ENCODE results near the gene FOXS1. TPM values are rescaled to one million over a fixed set of nuclear protein-coding genes. Genes with fewer than 3 reads are reported as not detected.

FOXS1 gene
- polyA plus RNA-seq, 1 of the 3 experiments (the other 2 are of a cell fraction), result 0.99 TPM

DNA sequence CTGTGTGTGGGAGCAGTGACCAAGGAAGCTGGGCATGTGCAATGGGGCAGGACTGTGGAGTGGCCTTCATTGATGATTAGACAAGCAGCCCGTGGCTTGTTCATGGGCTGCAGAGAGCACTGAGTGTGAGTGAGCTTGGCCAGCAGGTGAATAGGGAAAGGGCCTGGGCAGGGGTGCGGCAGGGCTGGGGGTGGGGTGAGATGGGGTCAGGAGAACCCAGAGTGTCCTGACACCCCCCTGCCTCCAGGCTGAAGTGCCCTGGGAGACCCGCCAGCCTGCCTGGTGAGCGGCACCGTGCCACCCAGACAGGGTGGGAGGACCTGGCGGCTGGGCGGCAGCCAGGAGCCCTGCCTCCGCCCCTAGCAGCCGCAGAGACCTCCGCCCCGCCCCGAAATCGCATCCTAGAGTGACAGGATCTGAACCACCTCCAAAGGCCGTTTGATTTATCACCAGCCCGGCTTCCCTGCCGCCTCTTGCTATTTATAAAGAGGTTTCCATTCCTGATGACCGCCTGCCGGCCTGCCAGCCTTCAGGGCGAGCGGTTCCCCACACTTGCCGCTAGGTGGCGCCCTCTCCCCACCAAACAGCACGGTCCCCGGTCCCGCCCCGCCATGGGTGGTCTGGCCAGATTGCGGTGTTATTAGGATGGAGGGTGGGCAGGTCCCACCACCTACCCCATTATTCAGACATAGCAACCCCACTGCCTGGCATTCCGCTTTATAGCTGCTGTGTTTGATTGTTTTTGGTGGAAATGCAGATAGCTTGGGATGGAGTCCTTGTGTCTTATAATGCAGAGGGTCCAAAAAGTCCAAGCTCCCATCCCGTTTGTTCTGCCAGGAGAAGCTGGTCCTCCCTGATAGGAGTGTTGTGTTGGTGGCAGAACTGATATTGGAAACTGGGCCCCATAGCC, 22.7 kb downstream of the FOXS1 start:
- peak overlapping the region; percentile 60; the same call in 1 of the 2 replicates for H3K4me2 ChIP-seq
- H2AFZ ChIP-seq (ENCODE audit: low read depth), result no peak overlapping the region
- TF ChIP-seq EZH2phosphoT487 (IDR thresholded peaks at IDR 0.05; ENCODE audit: borderline replicate concordance, low read depth), result no peak
- no peak for TF ChIP-seq FOXJ3 (CRISPR knock-in tag; IDR thresholded peaks at IDR 0.05)
- TF ChIP-seq TCF12 (IDR thresholded peaks at IDR 0.05), result peak; percentile 31; the same call in 1 of the 2 replicates
- peak; percentile 68 for TF ChIP-seq CHD2 (IDR thresholded peaks at IDR 0.05; ENCODE audit: low read length, partially characterized antibody)
- TF ChIP-seq JUND (IDR thresholded peaks at IDR 0.05), result no peak
- TF ChIP-seq NRF1 (IDR thresholded peaks at IDR 0.05; ENCODE audit: low read depth, low read length), result no peak
- TF ChIP-seq RXRA (IDR thresholded peaks at IDR 0.05; ENCODE audit: borderline replicate concordance, low read depth), result no peak
- TF ChIP-seq, protein P1, sequence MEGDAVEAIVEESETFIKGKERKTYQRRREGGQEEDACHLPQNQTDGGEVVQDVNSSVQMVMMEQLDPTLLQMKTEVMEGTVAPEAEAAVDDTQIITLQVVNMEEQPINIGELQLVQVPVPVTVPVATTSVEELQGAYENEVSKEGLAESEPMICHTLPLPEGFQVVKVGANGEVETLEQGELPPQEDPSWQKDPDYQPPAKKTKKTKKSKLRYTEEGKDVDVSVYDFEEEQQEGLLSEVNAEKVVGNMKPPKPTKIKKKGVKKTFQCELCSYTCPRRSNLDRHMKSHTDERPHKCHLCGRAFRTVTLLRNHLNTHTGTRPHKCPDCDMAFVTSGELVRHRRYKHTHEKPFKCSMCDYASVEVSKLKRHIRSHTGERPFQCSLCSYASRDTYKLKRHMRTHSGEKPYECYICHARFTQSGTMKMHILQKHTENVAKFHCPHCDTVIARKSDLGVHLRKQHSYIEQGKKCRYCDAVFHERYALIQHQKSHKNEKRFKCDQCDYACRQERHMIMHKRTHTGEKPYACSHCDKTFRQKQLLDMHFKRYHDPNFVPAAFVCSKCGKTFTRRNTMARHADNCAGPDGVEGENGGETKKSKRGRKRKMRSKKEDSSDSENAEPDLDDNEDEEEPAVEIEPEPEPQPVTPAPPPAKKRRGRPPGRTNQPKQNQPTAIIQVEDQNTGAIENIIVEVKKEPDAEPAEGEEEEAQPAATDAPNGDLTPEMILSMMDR (IDR thresholded peaks at IDR 0.05), result peak; percentile 98
- TF ChIP-seq SMC3 (IDR thresholded peaks at IDR 0.05; ENCODE audit: low read depth, low read length), result peak; percentile 90
- TF ChIP-seq RCOR1 (IDR thresholded peaks at IDR 0.05; ENCODE audit: low read length), result peak; percentile 48; the same call in 1 of the 2 replicates
- TF ChIP-seq RAD21 (IDR thresholded peaks at IDR 0.05; ENCODE audit: low read length), result peak; percentile 96
- TF ChIP-seq, protein P2, sequence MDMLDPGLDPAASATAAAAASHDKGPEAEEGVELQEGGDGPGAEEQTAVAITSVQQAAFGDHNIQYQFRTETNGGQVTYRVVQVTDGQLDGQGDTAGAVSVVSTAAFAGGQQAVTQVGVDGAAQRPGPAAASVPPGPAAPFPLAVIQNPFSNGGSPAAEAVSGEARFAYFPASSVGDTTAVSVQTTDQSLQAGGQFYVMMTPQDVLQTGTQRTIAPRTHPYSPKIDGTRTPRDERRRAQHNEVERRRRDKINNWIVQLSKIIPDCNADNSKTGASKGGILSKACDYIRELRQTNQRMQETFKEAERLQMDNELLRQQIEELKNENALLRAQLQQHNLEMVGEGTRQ (IDR thresholded peaks at IDR 0.05; ENCODE audit: borderline replicate concordance, low read depth, low read length), result no peak
- TF ChIP-seq, protein P3, sequence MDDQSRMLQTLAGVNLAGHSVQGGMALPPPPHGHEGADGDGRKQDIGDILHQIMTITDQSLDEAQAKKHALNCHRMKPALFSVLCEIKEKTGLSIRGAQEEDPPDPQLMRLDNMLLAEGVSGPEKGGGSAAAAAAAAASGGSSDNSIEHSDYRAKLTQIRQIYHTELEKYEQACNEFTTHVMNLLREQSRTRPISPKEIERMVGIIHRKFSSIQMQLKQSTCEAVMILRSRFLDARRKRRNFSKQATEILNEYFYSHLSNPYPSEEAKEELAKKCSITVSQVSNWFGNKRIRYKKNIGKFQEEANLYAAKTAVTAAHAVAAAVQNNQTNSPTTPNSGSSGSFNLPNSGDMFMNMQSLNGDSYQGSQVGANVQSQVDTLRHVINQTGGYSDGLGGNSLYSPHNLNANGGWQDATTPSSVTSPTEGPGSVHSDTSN (IDR thresholded peaks at IDR 0.05), result peak; percentile 84
- H3K27me3 ChIP-seq (ENCODE audit: insufficient read depth), result no peaks in the 10 kb centered on the region
- peak; percentile 94 for DNase-seq
- H4K20me1 ChIP-seq (ENCODE audit: insufficient read depth), result no peaks in the 10 kb centered on the region
- 4% methylated on average over 25 of the region's 29 CpGs for WGBS (ENCODE audit: low lambda C conversion rate)
- H3F3A ChIP-seq (replicated peaks; ENCODE audit: insufficient read depth), result peaks cover 11% of the 10 kb centered on the region
- CTCF ChIA-PET, result interaction anchor here (0.6 to 7.6 kb wide), 64 partner anchors 9 to 830 kb away, joined by 3 to 174 read pairs (median 4); partner anchors contain the start of genes BCL2L1, FOXS1, PDRG1 and TM9SF4
- peaks cover 0 to 8% of the 10 kb centered on the region in 2 experiments; a peak in 1 of 4 replicates for H3K4me1 ChIP-seq (ENCODE audit: control insufficient read depth in 1 of 2, insufficient read depth in 2 of 2, low read depth in 1 of 2, low read length in 1 of 2)
- POLR2A ChIA-PET, result no interaction called here
- no peaks in the 10 kb centered on the region for H3K9me3 ChIP-seq
- H3K27ac ChIP-seq (ENCODE audit: low read depth in 2 of 2, low read length in 1 of 2), result peak overlapping the region in 1 of 2 experiments; percentile 66; a peak in 2 of 4 replicates
- H3K9ac ChIP-seq, result no peak overlapping the region
- H3K36me3 ChIP-seq (replicated peaks in 1 of 2; ENCODE audit: control insufficient read depth in 1 of 2, insufficient read depth in 2 of 2, low read length in 1 of 2), result no peaks in the 10 kb centered on the region
- H3K9me2 ChIP-seq, result no peaks in the 10 kb centered on the region
- no peaks in the 10 kb centered on the region for H3K79me2 ChIP-seq (ENCODE audit: insufficient read depth)
- peak overlapping the region; percentile 41 to 70 for H3K4me3 ChIP-seq (ENCODE audit: low read depth in 2 of 2, low read length in 1 of 2)
